Measurements from ENCODE around the gene SPINK1. TPM values are rescaled to one million over a fixed set of nuclear protein-coding genes. Genes with fewer than 3 reads are reported as not detected.
"Not testable (repeated sequence)": the region's sequence is repeated elsewhere in the genome, so short reads cannot be mapped to it uniquely, and the experiment has no call there.

SPINK1 gene
- total and polyA plus RNA-seq, 2 of the 13 experiments (the other 11 are each of a cell fraction or from before 2014, with no cell fraction given), result 14.7 to 17.1 TPM

DNA sequence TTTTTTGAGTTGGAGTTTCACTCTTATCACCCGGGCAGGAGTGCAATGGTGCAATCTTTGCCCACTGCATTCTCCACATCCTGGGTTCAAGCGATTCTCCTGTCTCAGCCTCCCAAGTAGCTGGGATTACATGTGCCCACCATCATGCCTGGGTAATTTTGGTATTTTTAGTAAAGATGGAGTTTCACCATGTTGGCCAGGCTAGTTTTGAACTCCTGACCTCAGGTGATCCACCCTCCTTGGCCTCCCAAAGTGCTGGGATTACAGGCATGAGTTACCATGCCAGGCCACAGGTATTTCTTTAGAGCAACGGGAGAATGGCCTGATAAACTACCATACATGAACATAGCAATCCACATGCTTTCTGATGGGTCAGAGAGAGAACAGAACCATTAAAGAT, 9.2 kb downstream of the SPINK1 start:
- BruUV-seq (replicated peaks); H3K9me3 ChIP-seq (ENCODE audit: low read length); H4K20me1 ChIP-seq (ENCODE audit: insufficient read depth, low read length); H2AFZ ChIP-seq (ENCODE audit: low read length); FAIRE-seq; H3K27ac ChIP-seq (ENCODE audit: extremely low read length, insufficient read depth, low read length); ATAC-seq; POLR2A ChIA-PET; H3K4me3 ChIP-seq (replicated peaks in 1 of 3; ENCODE audit: insufficient read depth in 1 of 3, low read depth in 2 of 3, low read length in 3 of 3); H3K9ac ChIP-seq (ENCODE audit: insufficient read depth, low read depth, low read length); DNase-seq (ENCODE audit: low spot score); H3K27me3 ChIP-seq (ENCODE audit: control insufficient read depth in 1 of 2, insufficient read depth in 2 of 2, low read length in 2 of 2); H3K4me2 ChIP-seq (ENCODE audit: low read depth, low read length); H3K36me3 ChIP-seq (replicated peaks in 1 of 2; ENCODE audit: control insufficient read depth in 1 of 2, insufficient read depth in 2 of 2, low read length in 2 of 2); H3K79me2 ChIP-seq (ENCODE audit: insufficient read depth, low read length): not testable (repeated sequence)
- intact Hi-C loops (cut with micrococcal nuclease; ENCODE audit: unreplicated experiment), result loop anchor here (1.0 to 5.0 kb wide), 2 partner anchors 35 to 194 kb away; no protein-coding TSS in a partner anchor
- in situ Hi-C loops (cut with HindIII; ENCODE audit: extremely low pct_ligation_motif_present, low pct_unique_long_range_greater_than_20kb), result loop anchor here (5.0 kb wide), 1 partner anchor 195 kb away; no protein-coding TSS in a partner anchor
- 73% methylated on average over 3 of the region's 3 CpGs for WGBS (ENCODE audit: low lambda C conversion rate)
- peaks cover 10% of the 10 kb centered on the region; the same call in 1 of the 2 replicates for H3K4me1 ChIP-seq (ENCODE audit: insufficient read depth, low read length)
- CTCF ChIA-PET (ENCODE audit: low intra/inter-chr PET ratio, low total read pairs), result interaction anchor here (1.6 kb wide), 1 partner anchor 194 kb away, joined by 26 read pairs; no protein-coding TSS in a partner anchor

DNA sequence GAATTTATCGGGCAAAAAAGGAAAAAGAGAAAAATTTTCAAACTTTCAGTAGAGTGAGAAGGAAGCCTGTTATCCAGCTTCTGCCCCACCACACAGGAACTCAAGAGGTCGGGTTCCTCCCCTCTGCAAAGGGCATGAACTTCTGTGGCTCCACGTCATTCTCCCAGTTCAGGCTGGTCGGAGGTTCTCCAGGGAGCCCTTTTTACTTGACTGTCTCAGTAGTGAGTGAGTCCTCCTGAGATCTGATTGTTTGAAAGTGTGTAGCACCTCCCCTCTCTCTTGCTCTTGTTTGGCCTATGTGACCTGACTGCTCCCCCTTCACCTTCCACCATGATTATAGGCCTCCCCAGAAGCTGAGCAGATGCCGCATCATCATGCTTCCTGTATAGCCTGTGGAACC, 9.7 kb downstream of the SPINK1 start:
- intact Hi-C loops (cut with micrococcal nuclease; ENCODE audit: unreplicated experiment), result loop anchor here (1.0 to 5.0 kb wide), 2 partner anchors 36 to 193 kb away; no protein-coding TSS in a partner anchor
- H3K36me3 ChIP-seq (replicated peaks in 1 of 2; ENCODE audit: control insufficient read depth in 1 of 2, insufficient read depth in 2 of 2, low read length in 2 of 2), result no peaks in the 10 kb centered on the region
- no peak overlapping the region for H3K4me2 ChIP-seq (ENCODE audit: low read depth, low read length)
- H2AFZ ChIP-seq (ENCODE audit: low read length), result no peak overlapping the region
- in situ Hi-C loops (cut with HindIII; ENCODE audit: extremely low pct_ligation_motif_present, low pct_unique_long_range_greater_than_20kb), result loop anchor here (5.0 kb wide), 1 partner anchor 194 kb away; no protein-coding TSS in a partner anchor
- no peaks in the 10 kb centered on the region for H3K27me3 ChIP-seq (ENCODE audit: control insufficient read depth in 1 of 2, insufficient read depth in 2 of 2, low read length in 2 of 2)
- H3K79me2 ChIP-seq (ENCODE audit: insufficient read depth, low read length), result no peaks in the 10 kb centered on the region
- ChIA-PET POLR2A (no interaction called here), CTCF (ENCODE audit: low intra/inter-chr PET ratio, low total read pairs) (interaction anchor here (1.6 kb wide), 1 partner anchor 194 kb away, joined by 26 read pairs; no protein-coding TSS in a partner anchor)
- peaks cover 9% of the 10 kb centered on the region; the same call in 1 of the 2 replicates for H3K4me1 ChIP-seq (ENCODE audit: insufficient read depth, low read length)
- no TSS peak for BruUV-seq (replicated peaks)
- no peak for TF ChIP-seq RELA (CRISPR knock-in tag; IDR thresholded peaks at IDR 0.05)
- no peak for TF ChIP-seq ZFP37 (CRISPR knock-in tag; IDR thresholded peaks at IDR 0.05; ENCODE audit: borderline replicate concordance)
- no peak for TF ChIP-seq ZNF543 (CRISPR knock-in tag; IDR thresholded peaks at IDR 0.05)
- no peaks in the 10 kb centered on the region for H4K20me1 ChIP-seq (ENCODE audit: insufficient read depth, low read length)
- ATAC-seq (no peak), DNase-seq (ENCODE audit: low spot score) (no peak), FAIRE-seq (no peak)
- no peaks in the 10 kb centered on the region for H3K9me3 ChIP-seq (ENCODE audit: low read length)
- WGBS (ENCODE audit: low lambda C conversion rate), result 68% methylated on average over 5 of the region's 5 CpGs
- H3K27ac ChIP-seq (ENCODE audit: extremely low read length, insufficient read depth, low read length), result no peak overlapping the region
- no peak overlapping the region for H3K4me3 ChIP-seq (replicated peaks in 1 of 3; ENCODE audit: insufficient read depth in 1 of 3, low read depth in 2 of 3, low read length in 3 of 3)
- no peak overlapping the region for H3K9ac ChIP-seq (ENCODE audit: insufficient read depth, low read depth, low read length)

Data from HepG2 (cell line).